ENCODE data around the gene FAM8A1.
"Not testable (repeated sequence)": the region's sequence is repeated elsewhere in the genome, so short reads cannot be mapped to it uniquely, and the experiment has no call there.

Gene FAM8A1

GRCh38 chr6:17574866-17575560 is 25.1 kb upstream of the FAM8A1 start:
- Histone ChIP-seq H3K27me3 (ENCODE audit: insufficient read depth, poor library complexity, severe bottlenecking) (no peaks in the 10 kb centered on the region), H3K4me3 (replicated peaks; ENCODE audit: insufficient read depth, low read length) (no peak overlapping the region), H3K27ac (replicated peaks) (no peak overlapping the region)
- DNase-seq (ENCODE audit: low read depth in 1 of 2, low spot score in 1 of 2), result no peak
- TF ChIP-seq POLR2AphosphoS5 (IDR thresholded peaks at IDR 0.05; ENCODE audit: low read depth) (no peak), REST (IDR thresholded peaks at IDR 0.05; ENCODE audit: insufficient replicate concordance, low read depth) (no peak), CTCF (IDR thresholded peaks at IDR 0.05; ENCODE audit: insufficient read depth, low read length) (no peak), GABPA (IDR thresholded peaks at IDR 0.05; ENCODE audit: low read depth) (no peak)

- Histone ChIP-seq H3K27ac (replicated peaks) (no peak overlapping the region), H3K27me3 (ENCODE audit: insufficient read depth, poor library complexity, severe bottlenecking) (no peaks in the 10 kb centered on the region), H3K4me3 (replicated peaks; ENCODE audit: insufficient read depth, low read length) (no peak overlapping the region)
- TF ChIP-seq POLR2AphosphoS5 (IDR thresholded peaks at IDR 0.05; ENCODE audit: low read depth) (no peak), REST (IDR thresholded peaks at IDR 0.05; ENCODE audit: insufficient replicate concordance, low read depth) (no peak)
- no peak for DNase-seq (ENCODE audit: low read depth in 1 of 2, low spot score in 1 of 2)
Measured at GRCh38 chr6:17577059-17577458, 23.0 kb upstream of the FAM8A1 start.

- Histone ChIP-seq H3K4me3 (replicated peaks; ENCODE audit: insufficient read depth, low read length) (no peak overlapping the region), H3K27me3 (ENCODE audit: insufficient read depth, poor library complexity, severe bottlenecking) (no peaks in the 10 kb centered on the region), H3K27ac (replicated peaks) (no peak overlapping the region)
- no peak for DNase-seq (ENCODE audit: low read depth in 1 of 2, low spot score in 1 of 2)
- TF ChIP-seq POLR2AphosphoS5 (IDR thresholded peaks at IDR 0.05; ENCODE audit: low read depth) (no peak), SPI1 (IDR thresholded peaks at IDR 0.05; ENCODE audit: borderline replicate concordance, low read depth) (no peak), CTCF (IDR thresholded peaks at IDR 0.05; ENCODE audit: insufficient read depth, low read length) (no peak), GABPA (IDR thresholded peaks at IDR 0.05; ENCODE audit: low read depth) (no peak), REST (IDR thresholded peaks at IDR 0.05; ENCODE audit: insufficient replicate concordance, low read depth) (no peak)
Measured at GRCh38 chr6:17580518-17581048, 19.5 kb upstream of the FAM8A1 start.

- not testable (repeated sequence) for H3K4me3 ChIP-seq (replicated peaks; ENCODE audit: insufficient read depth, low read length); H3K27ac ChIP-seq (replicated peaks); H3K27me3 ChIP-seq (ENCODE audit: insufficient read depth, poor library complexity, severe bottlenecking); DNase-seq (ENCODE audit: low read depth in 1 of 2, low spot score in 1 of 2)
Measured at GRCh38 chr6:17581282-17581681, 18.8 kb upstream of the FAM8A1 start.
